ENCODE measurements around the gene CPA5. TPM values are rescaled to one million over a fixed set of nuclear protein-coding genes. Genes with fewer than 3 reads are reported as not detected.

CPA5 gene
- total RNA-seq, 1 donor from 2014 or later: not detected

DNA sequence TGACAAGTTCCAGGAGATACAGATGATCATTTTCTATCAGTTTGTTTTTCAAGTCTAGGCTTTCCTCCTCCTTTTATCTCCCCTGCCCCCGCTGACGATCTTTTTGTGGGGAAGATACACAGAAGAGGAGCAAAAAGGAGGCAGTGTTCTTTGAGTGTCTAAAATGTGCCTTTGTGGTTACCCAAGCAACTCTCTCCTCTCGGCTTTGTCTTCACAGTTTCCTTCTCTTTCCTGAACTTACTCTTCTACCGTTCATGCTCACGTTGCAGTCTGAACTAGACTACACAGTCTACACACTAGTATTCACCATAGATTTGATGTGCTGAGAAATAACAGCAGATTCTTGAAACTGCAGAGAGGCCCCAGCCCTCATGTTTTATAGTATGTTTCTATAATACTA, 72.6 kb downstream of the CPA5 start:
- H3K36me3 ChIP-seq (ENCODE audit: control insufficient read depth, insufficient read depth, low read length): no peaks in the 10 kb centered on the region
- H3K4me3 ChIP-seq (ENCODE audit: low read depth, low read length): no peak overlapping the region
- no peak for DNase-seq (ENCODE audit: low read depth)
- H3K27me3 ChIP-seq (ENCODE audit: control insufficient read depth, insufficient read depth, low read length): no peaks in the 10 kb centered on the region
- no peak for TF ChIP-seq CTCF (IDR thresholded peaks at IDR 0.05; ENCODE audit: insufficient read depth, low read length, poor library complexity, severe bottlenecking)

DNA sequence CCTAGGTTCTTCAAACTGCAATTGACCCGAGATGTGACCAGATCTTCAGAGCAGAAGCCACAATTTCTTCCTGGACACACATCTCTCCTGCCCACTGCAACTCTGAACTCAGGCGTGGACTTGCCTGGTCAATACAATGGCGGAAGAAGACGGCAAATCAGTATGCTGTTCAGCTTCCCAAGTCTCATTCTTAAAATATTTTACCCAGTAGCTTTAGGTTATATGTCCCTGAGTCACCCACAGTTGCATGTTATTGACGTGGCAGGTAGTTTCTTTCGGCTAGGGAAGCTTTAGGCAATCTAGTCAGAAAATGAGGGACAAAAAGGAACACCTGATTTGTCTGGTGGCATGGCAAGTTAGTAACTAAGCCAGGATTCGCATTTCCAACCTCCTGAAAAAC, 73.7 kb downstream of the CPA5 start:
- DNase-seq (ENCODE audit: low read depth): no peak

More for the DNA sequence above, 73.7 kb downstream of the CPA5 start:
- Histone ChIP-seq H3K4me3 (ENCODE audit: low read depth, low read length) (no peak overlapping the region), H3K27me3 (ENCODE audit: control insufficient read depth, insufficient read depth, low read length) (no peaks in the 10 kb centered on the region), H3K36me3 (ENCODE audit: control insufficient read depth, insufficient read depth, low read length) (no peaks in the 10 kb centered on the region)
- no peak for TF ChIP-seq CTCF (IDR thresholded peaks at IDR 0.05; ENCODE audit: insufficient read depth, low read length, poor library complexity, severe bottlenecking)

Other genes starting within 250 kb of the CPA5 start
- gene TMEM209, start 139.4 kb upstream of the CPA5 start, total RNA-seq: 22.1 and 24.0 TPM in 2 replicates
- not detected in 2 replicates for gene SSMEM1, start 137.0 kb upstream of the CPA5 start, total RNA-seq
- gene CPA2, start 78.0 kb upstream of the CPA5 start, total RNA-seq: not detected in 2 replicates
- 0.14 and 0.25 TPM in 2 replicates for gene CPA4, start 51.7 kb upstream of the CPA5 start, total RNA-seq
- gene CPA1, start 35.7 kb downstream of the CPA5 start, total RNA-seq: not detected in 2 replicates
- gene CEP41, start 96.2 kb downstream of the CPA5 start, total RNA-seq: 12.9 and 27.8 TPM in 2 replicates
- gene MEST, start 147.3 kb downstream of the CPA5 start, total RNA-seq: 14.2 and 15.2 TPM in 2 replicates

All from kidney epithelial cell (primary cell).